ENCODE results near the gene TOE1. TPM values are rescaled to one million over a fixed set of nuclear protein-coding genes. Genes with fewer than 3 reads are reported as not detected.
A peak's percentile ranks its signal among the peaks of the same experiment; 100 is the strongest.

TOE1 gene
- polyA plus RNA-seq, 1 of the 3 experiments (the other 2 are of a cell fraction), result 19.1 TPM

DNA sequence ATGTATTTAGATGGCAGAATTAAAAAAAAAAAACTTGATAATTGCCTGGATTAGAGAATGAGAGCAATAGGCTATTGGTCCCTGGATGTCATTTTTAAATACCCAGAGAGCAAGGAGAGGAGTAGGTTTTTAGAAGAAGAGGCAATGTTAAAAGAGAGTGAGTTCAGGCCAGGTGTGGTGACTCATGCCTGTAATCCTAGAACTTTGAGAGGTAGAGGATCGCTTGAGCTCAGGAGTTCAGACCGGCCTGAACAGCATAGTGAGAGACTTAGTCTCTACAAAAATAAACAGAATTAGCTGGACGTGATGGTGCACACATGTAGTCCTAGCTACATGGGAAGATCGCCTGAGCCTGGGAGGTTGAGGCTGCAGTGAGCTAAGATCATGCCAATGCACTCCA is 16.2 kb downstream of the TOE1 start:
- no peak for DNase-seq
- Histone ChIP-seq H4K20me1 (ENCODE audit: insufficient read depth) (no peaks in the 10 kb centered on the region), H3K4me3 (ENCODE audit: low read depth in 2 of 2, low read length in 1 of 2) (no peak overlapping the region), H3K79me2 (ENCODE audit: insufficient read depth) (no peaks in the 10 kb centered on the region), H3K36me3 (replicated peaks in 1 of 2; ENCODE audit: control insufficient read depth in 1 of 2, insufficient read depth in 2 of 2, low read length in 1 of 2) (no peaks in the 10 kb centered on the region), H3K4me2 (no peak overlapping the region), H3K4me1 (ENCODE audit: control insufficient read depth in 1 of 2, insufficient read depth in 2 of 2, low read depth in 1 of 2, low read length in 1 of 2) (0 out of 4 replicates have a peak, but pooled peaks cover 0 to 5% of the 10 kb centered on the region in 2 experiments), H3K9ac (no peak overlapping the region), H3F3A (replicated peaks; ENCODE audit: insufficient read depth) (peaks cover 9% of the 10 kb centered on the region), H3K27ac (ENCODE audit: low read depth in 2 of 2, low read length in 1 of 2) (no peak overlapping the region), H2AFZ (ENCODE audit: low read depth) (no peak overlapping the region), H3K27me3 (ENCODE audit: insufficient read depth) (no peaks in the 10 kb centered on the region), H3K9me2 (no peaks in the 10 kb centered on the region), H3K9me3 (no peaks in the 10 kb centered on the region)
- ChIA-PET CTCF (interaction anchor here (5.1 kb wide), 1 partner anchor 137 kb away, joined by 34 read pairs; no protein-coding TSS in a partner anchor), POLR2A (no interaction called here)
- no peak for TF ChIP-seq POLR2AphosphoS5 (IDR thresholded peaks at IDR 0.05; ENCODE audit: low read depth, low read length)
- 83% methylated on average over 4 of the region's 4 CpGs for WGBS (ENCODE audit: low lambda C conversion rate)

DNA sequence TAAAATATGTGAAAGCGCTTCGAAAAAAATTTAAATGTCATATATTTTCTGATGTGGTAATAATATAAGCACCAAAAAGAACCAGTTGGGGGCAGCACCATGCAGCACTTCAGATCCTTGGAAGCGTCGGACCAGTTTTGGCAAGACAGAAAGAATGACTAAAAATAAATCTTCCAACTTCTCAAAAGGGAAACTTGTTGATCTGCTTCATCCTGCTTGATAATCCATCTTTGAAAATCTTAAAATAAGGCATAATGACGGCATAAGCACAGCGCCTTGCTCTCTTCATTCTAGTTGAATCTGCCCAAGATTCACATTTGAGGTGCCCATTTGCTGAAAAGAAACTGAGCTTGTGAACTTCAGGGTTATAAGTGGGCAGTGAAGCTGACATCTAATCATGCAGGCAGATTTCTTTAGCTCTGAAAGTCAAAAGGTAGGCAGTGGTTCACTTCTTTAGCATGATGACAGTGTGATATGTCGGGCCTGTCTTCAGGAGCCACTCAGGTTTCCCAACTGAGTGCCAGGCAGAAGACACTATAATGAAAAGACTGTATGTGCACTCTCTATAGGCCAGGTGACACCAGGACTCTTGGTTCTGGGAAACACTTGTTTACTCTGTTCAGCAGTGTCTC is 20.0 kb downstream of the TOE1 start:
- no peak overlapping the region; a peak in 1 of 4 replicates for H3K4me3 ChIP-seq (ENCODE audit: low read depth in 2 of 2, low read length in 1 of 2)
- no peaks in the 10 kb centered on the region for H3K9me3 ChIP-seq
- DNase-seq, result peak; percentile 37
- no peaks in the 10 kb centered on the region for H3K27me3 ChIP-seq (ENCODE audit: insufficient read depth)
- no peaks in the 10 kb centered on the region for H3K36me3 ChIP-seq (replicated peaks in 1 of 2; ENCODE audit: control insufficient read depth in 1 of 2, insufficient read depth in 2 of 2, low read length in 1 of 2)
- H3K27ac ChIP-seq (ENCODE audit: low read depth in 2 of 2, low read length in 1 of 2), result no peak overlapping the region
- peaks cover 9% of the 10 kb centered on the region for H3F3A ChIP-seq (replicated peaks; ENCODE audit: insufficient read depth)
- WGBS (ENCODE audit: low lambda C conversion rate), result 37% methylated on average over 6 of the region's 7 CpGs
- H3K4me2 ChIP-seq, result no peak overlapping the region
- no peak overlapping the region for H3K9ac ChIP-seq
- no peaks in the 10 kb centered on the region for H4K20me1 ChIP-seq (ENCODE audit: insufficient read depth)
- CTCF ChIA-PET, result interaction anchor here (0.6 to 9.2 kb wide), 26 partner anchors 9 to 347 kb away, joined by 3 to 158 read pairs (median 5); partner anchors contain the start of genes MUTYH, TESK2 and TOE1
- H3K4me1 ChIP-seq (ENCODE audit: control insufficient read depth in 1 of 2, insufficient read depth in 2 of 2, low read depth in 1 of 2, low read length in 1 of 2), result 0 out of 4 replicates have a peak, but pooled peaks cover 0 to 5% of the 10 kb centered on the region in 2 experiments
- H3K9me2 ChIP-seq, result no peaks in the 10 kb centered on the region
- 0 out of 2 replicates have a peak overlapping the region, but pooled peaks have one; percentile 48 for H2AFZ ChIP-seq (ENCODE audit: low read depth)
- no peaks in the 10 kb centered on the region for H3K79me2 ChIP-seq (ENCODE audit: insufficient read depth)
- POLR2A ChIA-PET, result no interaction called here
- TF ChIP-seq TAF1 (IDR thresholded peaks at IDR 0.05; ENCODE audit: borderline replicate concordance, low read depth, low read length), result no peak
- TF ChIP-seq ELF1 (IDR thresholded peaks at IDR 0.05), result no peak
- no peak for TF ChIP-seq TEAD4 (IDR thresholded peaks at IDR 0.05; ENCODE audit: borderline replicate concordance, insufficient read depth)
- TF ChIP-seq, protein P1, sequence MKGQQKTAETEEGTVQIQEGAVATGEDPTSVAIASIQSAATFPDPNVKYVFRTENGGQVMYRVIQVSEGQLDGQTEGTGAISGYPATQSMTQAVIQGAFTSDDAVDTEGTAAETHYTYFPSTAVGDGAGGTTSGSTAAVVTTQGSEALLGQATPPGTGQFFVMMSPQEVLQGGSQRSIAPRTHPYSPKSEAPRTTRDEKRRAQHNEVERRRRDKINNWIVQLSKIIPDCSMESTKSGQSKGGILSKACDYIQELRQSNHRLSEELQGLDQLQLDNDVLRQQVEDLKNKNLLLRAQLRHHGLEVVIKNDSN (IDR thresholded peaks at IDR 0.05; ENCODE audit: borderline replicate concordance, low read depth), result no peak
- TF ChIP-seq POLR2AphosphoS5 (IDR thresholded peaks at IDR 0.05; ENCODE audit: low read depth, low read length), result no peak
- TF ChIP-seq, protein P2, sequence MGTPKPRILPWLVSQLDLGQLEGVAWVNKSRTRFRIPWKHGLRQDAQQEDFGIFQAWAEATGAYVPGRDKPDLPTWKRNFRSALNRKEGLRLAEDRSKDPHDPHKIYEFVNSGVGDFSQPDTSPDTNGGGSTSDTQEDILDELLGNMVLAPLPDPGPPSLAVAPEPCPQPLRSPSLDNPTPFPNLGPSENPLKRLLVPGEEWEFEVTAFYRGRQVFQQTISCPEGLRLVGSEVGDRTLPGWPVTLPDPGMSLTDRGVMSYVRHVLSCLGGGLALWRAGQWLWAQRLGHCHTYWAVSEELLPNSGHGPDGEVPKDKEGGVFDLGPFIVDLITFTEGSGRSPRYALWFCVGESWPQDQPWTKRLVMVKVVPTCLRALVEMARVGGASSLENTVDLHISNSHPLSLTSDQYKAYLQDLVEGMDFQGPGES (IDR thresholded peaks at IDR 0.05; ENCODE audit: low read depth, low read length), result no peak
- TF ChIP-seq MXI1 (IDR thresholded peaks at IDR 0.05; ENCODE audit: low read depth, low read length), result no peak
- no peak for TF ChIP-seq RFX5 (IDR thresholded peaks at IDR 0.05; ENCODE audit: low read length)
- TF ChIP-seq, protein P3, sequence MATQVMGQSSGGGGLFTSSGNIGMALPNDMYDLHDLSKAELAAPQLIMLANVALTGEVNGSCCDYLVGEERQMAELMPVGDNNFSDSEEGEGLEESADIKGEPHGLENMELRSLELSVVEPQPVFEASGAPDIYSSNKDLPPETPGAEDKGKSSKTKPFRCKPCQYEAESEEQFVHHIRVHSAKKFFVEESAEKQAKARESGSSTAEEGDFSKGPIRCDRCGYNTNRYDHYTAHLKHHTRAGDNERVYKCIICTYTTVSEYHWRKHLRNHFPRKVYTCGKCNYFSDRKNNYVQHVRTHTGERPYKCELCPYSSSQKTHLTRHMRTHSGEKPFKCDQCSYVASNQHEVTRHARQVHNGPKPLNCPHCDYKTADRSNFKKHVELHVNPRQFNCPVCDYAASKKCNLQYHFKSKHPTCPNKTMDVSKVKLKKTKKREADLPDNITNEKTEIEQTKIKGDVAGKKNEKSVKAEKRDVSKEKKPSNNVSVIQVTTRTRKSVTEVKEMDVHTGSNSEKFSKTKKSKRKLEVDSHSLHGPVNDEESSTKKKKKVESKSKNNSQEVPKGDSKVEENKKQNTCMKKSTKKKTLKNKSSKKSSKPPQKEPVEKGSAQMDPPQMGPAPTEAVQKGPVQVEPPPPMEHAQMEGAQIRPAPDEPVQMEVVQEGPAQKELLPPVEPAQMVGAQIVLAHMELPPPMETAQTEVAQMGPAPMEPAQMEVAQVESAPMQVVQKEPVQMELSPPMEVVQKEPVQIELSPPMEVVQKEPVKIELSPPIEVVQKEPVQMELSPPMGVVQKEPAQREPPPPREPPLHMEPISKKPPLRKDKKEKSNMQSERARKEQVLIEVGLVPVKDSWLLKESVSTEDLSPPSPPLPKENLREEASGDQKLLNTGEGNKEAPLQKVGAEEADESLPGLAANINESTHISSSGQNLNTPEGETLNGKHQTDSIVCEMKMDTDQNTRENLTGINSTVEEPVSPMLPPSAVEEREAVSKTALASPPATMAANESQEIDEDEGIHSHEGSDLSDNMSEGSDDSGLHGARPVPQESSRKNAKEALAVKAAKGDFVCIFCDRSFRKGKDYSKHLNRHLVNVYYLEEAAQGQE (IDR thresholded peaks at IDR 0.05; ENCODE audit: low read depth, low read length), result no peak
- TF ChIP-seq GATA2 (CRISPR knock-in tag; IDR thresholded peaks at IDR 0.05), result no peak
- peak; percentile 69 for TF ChIP-seq SMC3 (IDR thresholded peaks at IDR 0.05; ENCODE audit: low read depth, low read length)
- TF ChIP-seq MEF2A (IDR thresholded peaks at IDR 0.05; ENCODE audit: borderline replicate concordance, low read depth), result no peak
- no peak for TF ChIP-seq EP300 (IDR thresholded peaks at IDR 0.05; ENCODE audit: borderline replicate concordance in 1 of 2, low read depth in 1 of 2, low read length in 1 of 2)
- TF ChIP-seq RAD21 (IDR thresholded peaks at IDR 0.05; ENCODE audit: low read length), result peak; percentile 88
- TF ChIP-seq, protein P4, sequence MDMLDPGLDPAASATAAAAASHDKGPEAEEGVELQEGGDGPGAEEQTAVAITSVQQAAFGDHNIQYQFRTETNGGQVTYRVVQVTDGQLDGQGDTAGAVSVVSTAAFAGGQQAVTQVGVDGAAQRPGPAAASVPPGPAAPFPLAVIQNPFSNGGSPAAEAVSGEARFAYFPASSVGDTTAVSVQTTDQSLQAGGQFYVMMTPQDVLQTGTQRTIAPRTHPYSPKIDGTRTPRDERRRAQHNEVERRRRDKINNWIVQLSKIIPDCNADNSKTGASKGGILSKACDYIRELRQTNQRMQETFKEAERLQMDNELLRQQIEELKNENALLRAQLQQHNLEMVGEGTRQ (IDR thresholded peaks at IDR 0.05; ENCODE audit: borderline replicate concordance, low read depth, low read length), result no peak
- no peak for TF ChIP-seq RCOR1 (IDR thresholded peaks at IDR 0.05; ENCODE audit: low read length)
- no peak for TF ChIP-seq CHD2 (IDR thresholded peaks at IDR 0.05; ENCODE audit: low read length, partially characterized antibody)
- no peak for TF ChIP-seq YY1 (IDR thresholded peaks at IDR 0.05; ENCODE audit: low read depth)

Measured in SK-N-SH (cell line).